K562 treated with DMSO at 1 percent for 12 hours (cell line): Measurements from ENCODE around the gene RFNG. TPM values are rescaled to one million over a fixed set of nuclear protein-coding genes. Genes with fewer than 3 reads are reported as not detected.

Experiments used
- total RNA-seq: library from RNA; unstranded; fragments of 300-600 nt; gene quantifications from 2 replicates; pipeline ENCODE4 v1.2.3, GENCODE V29; 2022; ENCODE audit not compliant: insufficient read depth

The RFNG gene, protein sequence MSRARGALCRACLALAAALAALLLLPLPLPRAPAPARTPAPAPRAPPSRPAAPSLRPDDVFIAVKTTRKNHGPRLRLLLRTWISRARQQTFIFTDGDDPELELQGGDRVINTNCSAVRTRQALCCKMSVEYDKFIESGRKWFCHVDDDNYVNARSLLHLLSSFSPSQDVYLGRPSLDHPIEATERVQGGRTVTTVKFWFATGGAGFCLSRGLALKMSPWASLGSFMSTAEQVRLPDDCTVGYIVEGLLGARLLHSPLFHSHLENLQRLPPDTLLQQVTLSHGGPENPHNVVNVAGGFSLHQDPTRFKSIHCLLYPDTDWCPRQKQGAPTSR
- total RNA-seq = 33.4 and 35.0 TPM in 2 replicates

GRCh38 chr17:82051776-82052637 lies at the start of gene RFNG, which contains the start of gene GPS1:
TSS of gene RFNG (minus strand) at chr17:82051811. CDS start at chr17:82051766, 45 bp downstream.
TSS of gene GPS1 (plus strand) at chr17:82051898. CDS start at chr17:82051932, 34 bp downstream.

GRCh38 chr17:82098169-82098938 lies 46.7 kb upstream of the RFNG start, which contains the start of gene FASN:
TSS of gene FASN (minus strand) at chr17:82098236. CDS start at chr17:82096445, 1,791 bp downstream.

DNA sequence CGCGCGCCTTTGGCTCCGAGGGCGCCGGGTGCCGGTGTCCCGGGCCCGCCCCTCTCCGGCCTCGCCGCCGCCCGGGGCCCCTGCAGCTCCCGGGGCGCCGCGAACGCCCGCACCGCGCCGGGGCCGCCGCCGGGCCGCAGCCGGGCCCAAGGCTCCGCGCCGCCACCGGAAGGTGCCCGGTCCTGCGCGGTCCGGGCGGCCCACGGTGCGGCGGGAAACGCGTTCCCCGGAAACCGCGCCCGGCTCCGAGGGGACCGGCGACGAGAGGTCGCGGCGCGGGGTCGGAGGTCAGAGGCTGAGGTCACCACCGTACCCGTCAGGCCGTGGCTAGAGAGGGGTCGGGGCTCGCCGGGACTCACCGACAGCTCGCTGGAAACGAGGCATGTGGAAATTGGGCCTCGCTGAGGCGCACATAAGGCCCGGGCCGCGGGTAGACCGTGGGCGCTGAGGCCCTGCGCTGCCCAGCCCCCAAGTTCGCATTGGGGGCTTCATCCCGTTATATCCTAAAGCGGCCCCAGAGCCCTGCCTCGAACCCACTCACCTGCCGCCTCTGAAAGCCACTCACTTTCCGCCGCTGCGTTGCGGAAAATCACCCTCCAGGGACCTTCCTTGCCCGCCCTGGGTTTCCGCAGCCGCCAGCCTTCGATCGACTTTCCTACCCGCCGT lies 14.2 kb upstream of the RFNG start, which contains the start of gene DUS1L:
Gene DUS1L, minus strand, starts transcription at position 167 of the 666 bp plus-strand sequence. CDS start 745 bp downstream, outside the sequence.

DNA sequence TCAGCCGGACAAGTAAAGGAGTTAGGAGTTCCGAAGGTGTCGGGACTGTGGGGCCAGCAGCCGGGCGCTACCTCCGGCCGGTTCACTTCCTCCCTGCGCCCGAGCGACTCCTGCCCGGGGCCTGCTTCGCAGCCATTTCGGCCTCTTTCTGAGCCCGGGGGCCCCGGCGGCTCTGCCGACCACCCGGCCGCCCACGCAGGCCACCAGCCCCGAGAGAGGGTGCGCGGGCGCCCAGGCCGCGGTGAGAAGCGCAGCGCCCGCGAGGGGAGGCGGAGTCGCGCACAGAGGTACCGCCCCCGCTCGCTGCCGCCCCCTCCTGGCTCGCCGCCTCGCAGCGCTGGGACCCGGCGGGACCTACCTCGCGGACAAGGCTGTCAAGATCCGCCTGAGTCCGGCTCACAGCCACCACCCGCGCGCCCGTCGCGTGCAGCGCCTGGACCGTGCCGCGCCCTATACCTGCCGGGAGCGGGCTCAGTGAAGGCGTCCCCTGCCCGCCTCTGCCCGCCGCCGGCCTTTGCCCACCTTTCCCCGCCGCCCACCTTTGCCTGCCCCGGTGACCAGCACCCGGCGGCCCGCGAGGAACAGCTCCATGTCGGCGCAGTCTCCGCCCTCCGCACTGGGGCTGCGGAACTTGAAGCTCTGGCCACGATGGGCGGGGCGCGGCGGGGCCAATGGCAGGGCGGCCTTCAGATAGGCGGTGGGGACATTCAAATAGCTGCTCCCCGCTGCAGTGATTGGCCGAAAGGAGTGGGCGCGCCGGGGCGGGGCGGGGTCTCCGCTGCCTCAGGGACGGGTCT lies 14.3 kb downstream of the RFNG start, which contains the start of gene DCXR:
Gene DCXR, minus strand, starts transcription at position 606 of the 797 bp plus-strand sequence. Its CDS starts 15 bp downstream, at position 591.

GRCh38 chr17:82031303-82031884 lies 20.2 kb downstream of the RFNG start, which contains the start of gene RAC3:
TSS of gene RAC3 (plus strand) at chr17:82031678. CDS start at chr17:82031762, 84 bp downstream.

DNA sequence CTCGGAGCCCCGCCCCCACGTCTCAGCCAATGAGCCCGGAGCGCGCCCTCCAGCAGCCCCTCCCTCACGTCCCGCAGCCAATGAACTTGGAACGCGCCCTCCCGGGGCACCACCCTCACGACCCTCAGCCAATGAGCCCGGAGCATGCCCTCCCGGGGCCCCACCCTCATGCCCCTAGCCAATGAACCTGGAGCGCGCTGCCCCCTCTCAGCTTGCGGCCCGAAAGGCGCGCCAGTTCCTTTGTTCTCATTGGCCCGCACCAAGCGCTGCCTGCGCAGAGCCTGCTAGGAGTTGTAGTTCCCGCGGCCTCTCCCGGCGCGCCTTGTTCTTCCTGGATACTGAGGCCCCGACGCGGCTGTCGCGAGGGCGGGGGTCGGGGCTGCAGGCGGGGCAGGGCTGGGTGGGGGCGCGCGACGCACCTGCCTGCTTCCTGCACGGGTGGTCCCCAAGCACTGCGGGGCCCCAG lies 28.6 kb downstream of the RFNG start, which contains the start of gene LRRC45:
Gene LRRC45, plus strand, starts transcription at position 325 of the 466 bp plus-strand sequence. CDS start 339 bp downstream, outside the sequence.

GRCh38 chr17:82022310-82022980 lies 29.2 kb downstream of the RFNG start, which contains the start of gene CENPX:
TSS of gene CENPX (minus strand) at chr17:82022878. CDS start at chr17:82022861, 17 bp downstream.

Other genes with a start within 250 kb of the RFNG start
- gene GCGR, start 247.7 kb downstream of the RFNG start, total RNA-seq = not detected in 2 replicates
- gene MCRIP1, start 218.5 kb downstream of the RFNG start, total RNA-seq = 192 and 316 TPM in 2 replicates
- gene PPP1R27, start 216.8 kb downstream of the RFNG start, total RNA-seq = not detected in 2 replicates
- 670 and 837 TPM in 2 replicates for gene P4HB, start 191.3 kb downstream of the RFNG start, total RNA-seq
- 219 and 311 TPM in 2 replicates for gene ARHGDIA, start 180.5 kb downstream of the RFNG start, total RNA-seq
- 131 and 173 TPM in 2 replicates for gene ALYREF, start 160.2 kb downstream of the RFNG start, total RNA-seq
- gene ANAPC11, start 160.1 kb downstream of the RFNG start, total RNA-seq = 460 and 768 TPM in 2 replicates
- gene NPB, start 149.6 kb downstream of the RFNG start, total RNA-seq = 3.1 and 4.4 TPM in 2 replicates
- 43.6 and 61.6 TPM in 2 replicates for gene PCYT2, start 140.4 kb downstream of the RFNG start, total RNA-seq
- 34.3 and 38.5 TPM in 2 replicates for gene SIRT7, start 133.6 kb downstream of the RFNG start, total RNA-seq
- 45.0 and 63.6 TPM in 2 replicates for gene MAFG, start 124.1 kb downstream of the RFNG start, total RNA-seq
- gene PYCR1, start 114.5 kb downstream of the RFNG start, total RNA-seq = 170 and 175 TPM in 2 replicates
- not detected in 2 replicates for gene MYADML2, start 104.6 kb downstream of the RFNG start, total RNA-seq
- gene NOTUM, start 90.6 kb downstream of the RFNG start, total RNA-seq = 9.0 and 9.7 TPM in 2 replicates
- 32.7 and 45.0 TPM in 2 replicates for gene ASPSCR1, start 74.2 kb downstream of the RFNG start, total RNA-seq
- gene CENPX, start 28.9 kb downstream of the RFNG start, total RNA-seq = 108 and 156 TPM in 2 replicates
- gene LRRC45, start 28.5 kb downstream of the RFNG start, total RNA-seq = 11.1 and 13.9 TPM in 2 replicates
- gene RAC3, start 20.1 kb downstream of the RFNG start, total RNA-seq = 58.4 and 82.9 TPM in 2 replicates
- 273 and 376 TPM in 2 replicates for gene DCXR, start 14.1 kb downstream of the RFNG start, total RNA-seq
- 118 and 137 TPM in 2 replicates for gene GPS1, start 87 bp upstream of the RFNG start, total RNA-seq
- gene DUS1L, start 14.0 kb upstream of the RFNG start, total RNA-seq = 185 and 205 TPM in 2 replicates
- 69.3 and 119 TPM in 2 replicates for gene FASN, start 46.4 kb upstream of the RFNG start, total RNA-seq
- gene CCDC57, start 161.0 kb upstream of the RFNG start, total RNA-seq = 10.5 and 13.8 TPM in 2 replicates
- gene SLC16A3, start 177.2 kb upstream of the RFNG start, total RNA-seq = 1.8 and 2.6 TPM in 2 replicates
- gene CSNK1D, start 221.9 kb upstream of the RFNG start, total RNA-seq = 99.2 and 164 TPM in 2 replicates